ENCODE results near the gene S100A2.

GRCh38 chr1:153520818-153521476, 44.7 kb downstream of the S100A2 start:
- TF ChIP-seq CTCF (conservative IDR thresholded peaks at IDR 0.05; ENCODE audit: low read depth, low read length) = no peak
- TF ChIP-seq EZH2 (IDR thresholded peaks at IDR 0.05; ENCODE audit: low read length, unreplicated experiment) = no peak
- TF ChIP-seq EZH2phosphoT487 (IDR thresholded peaks at IDR 0.05; ENCODE audit: borderline replicate concordance, low read length) = no peak
